Activated CD4-positive, alpha-beta T cell treated with anti-CD3 and anti-CD28 coated beads, Interleukin-2, amount 50 U/mL, for 16 hours (primary cell): ENCODE measurements around the gene TDO2.
"Not testable (repeated sequence)": the region's sequence is repeated elsewhere in the genome, so short reads cannot be mapped to it uniquely, and the experiment has no call there.

Source experiments
- DNase-seq: peaks from one replicate; pipeline ENCODE4 v3.0.0-alpha.2; 2020

Gene TDO2

DNA sequence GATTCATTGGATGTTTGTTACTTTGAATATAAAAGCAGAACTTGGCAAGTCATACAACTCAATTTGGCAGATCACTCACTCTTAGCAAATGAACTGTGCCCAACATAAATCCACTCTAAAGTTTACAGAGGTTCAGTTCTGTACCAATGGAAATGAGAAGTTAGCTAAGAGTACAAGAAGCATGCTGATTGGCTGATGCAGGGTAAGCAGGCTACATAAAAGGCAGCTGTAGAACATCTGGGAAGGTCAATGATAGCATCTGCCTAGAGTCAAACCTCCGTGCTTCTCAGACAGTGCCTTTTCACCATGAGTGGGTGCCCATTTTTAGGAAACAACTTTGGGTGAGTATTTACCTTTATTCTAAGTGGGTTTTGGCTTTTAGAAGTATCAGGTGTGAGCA lies at the start of gene TDO2:
Gene TDO2, plus strand, starts transcription at position 244 of the 400 bp plus-strand sequence. Its CDS starts 63 bp downstream, at position 307.
- no peak for DNase-seq

DNA sequence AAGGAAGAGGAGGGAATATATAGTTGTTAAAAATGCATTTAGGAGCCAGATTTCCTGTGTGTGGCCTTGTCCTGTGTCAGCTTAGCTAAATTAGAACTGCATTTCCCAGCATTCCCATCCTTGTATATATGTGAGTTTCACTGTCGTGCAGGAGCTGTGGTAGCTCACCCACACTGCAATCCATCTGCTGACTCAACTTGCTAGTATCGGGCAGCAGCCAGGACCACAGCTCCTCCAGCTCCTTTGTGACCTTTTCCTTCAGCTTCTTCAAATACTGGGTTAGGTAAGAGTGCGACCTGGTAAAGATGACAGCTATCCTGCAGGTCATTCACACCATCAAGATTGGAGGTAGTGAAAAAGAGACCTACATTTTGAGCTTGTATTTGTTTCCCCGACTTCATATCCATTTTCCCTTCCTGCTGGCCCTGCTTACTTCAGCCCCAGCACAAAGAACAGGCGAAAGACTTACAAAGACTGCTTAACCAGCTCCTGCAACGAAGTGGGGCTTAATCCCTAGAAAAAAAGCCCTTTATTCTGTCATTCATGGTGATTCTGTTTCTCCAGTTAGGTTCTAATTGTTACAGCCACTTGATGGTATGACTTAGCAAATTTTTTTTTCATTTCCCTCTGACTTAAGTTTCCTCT lies 48.8 kb upstream of the TDO2 start:
- DNase-seq = no peak

DNA sequence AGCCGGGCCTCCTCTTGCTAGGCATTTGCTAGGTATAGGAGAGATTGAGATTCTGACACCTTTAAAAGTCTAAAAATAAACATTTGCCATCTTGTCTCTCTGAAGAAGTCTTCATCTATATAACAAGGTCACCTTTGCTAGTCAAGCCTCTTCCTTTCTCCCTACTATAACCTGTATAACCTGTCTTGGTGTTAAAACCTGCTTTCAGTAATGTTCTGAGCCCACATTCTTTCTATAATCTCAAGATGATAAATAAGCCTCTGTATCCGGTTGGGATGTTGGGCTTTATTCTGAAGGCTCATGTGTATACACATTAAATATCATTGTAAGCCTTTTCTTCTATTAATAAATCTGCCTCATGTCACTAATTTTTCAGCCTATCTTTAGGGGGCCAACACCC lies 47.6 kb upstream of the TDO2 start:
- DNase-seq = no peak

DNA sequence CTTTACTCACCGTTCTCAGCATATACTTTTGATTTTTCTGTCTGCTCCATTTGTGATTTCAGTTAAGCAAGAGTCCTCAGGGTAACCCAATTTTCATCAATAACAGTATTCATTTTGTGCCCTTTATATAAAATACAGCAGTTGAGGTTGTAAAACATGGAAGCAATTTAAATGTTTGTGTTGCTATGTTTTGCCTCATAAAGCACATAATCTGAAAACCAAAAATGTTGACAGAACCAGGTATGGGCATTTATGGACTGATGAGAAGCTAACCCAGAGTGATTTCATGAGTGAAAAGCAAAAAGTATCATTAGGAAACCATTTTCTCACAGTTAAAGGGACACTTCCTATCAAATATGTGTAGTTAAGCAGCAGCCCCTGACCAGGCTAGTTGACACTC lies 37.3 kb upstream of the TDO2 start, which contains the start of gene ASIC5:
Gene ASIC5, minus strand, starts transcription at position 101 of the 400 bp plus-strand sequence. Its CDS starts 51 bp downstream, at position 50.
- DNase-seq = no peak

DNA sequence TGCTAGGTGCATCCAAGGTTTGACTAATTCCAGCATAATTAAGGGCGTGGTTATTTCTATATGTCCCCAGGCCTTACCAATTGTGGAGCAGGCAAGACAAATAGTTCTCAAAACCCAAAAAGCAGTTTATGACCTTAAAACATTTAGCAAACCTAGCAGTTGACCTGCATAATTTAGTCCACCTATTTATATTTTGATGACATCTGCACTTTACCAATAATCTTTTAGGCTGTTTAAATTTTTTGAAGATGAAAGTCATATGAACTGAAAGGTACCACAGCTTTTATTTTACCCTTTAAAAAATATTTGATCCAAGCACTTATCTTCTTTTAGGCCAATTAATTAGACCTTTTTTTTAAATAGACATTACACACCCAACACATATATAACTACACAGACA lies 27.6 kb upstream of the TDO2 start:
- no peak for DNase-seq

DNA sequence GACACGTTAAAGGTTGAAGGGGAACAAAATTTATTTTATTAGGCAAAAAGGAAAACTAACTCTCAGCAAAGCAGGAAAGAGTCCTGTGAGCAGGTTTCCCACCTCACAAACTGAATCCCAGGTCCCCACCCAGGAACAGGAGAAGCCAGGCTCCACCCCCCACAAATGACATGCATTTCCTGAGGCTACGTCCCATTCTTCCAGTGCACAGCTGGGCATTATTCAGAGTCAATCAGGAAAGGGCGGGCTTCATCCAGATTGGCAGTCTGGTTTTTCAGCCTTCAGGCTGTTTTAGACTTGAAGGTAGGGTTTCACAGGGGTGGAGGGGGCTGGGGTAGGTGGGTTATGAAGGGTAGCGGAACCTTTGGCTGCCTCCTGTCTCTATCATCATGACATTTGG lies 25.5 kb upstream of the TDO2 start:
- no peak for DNase-seq

DNA sequence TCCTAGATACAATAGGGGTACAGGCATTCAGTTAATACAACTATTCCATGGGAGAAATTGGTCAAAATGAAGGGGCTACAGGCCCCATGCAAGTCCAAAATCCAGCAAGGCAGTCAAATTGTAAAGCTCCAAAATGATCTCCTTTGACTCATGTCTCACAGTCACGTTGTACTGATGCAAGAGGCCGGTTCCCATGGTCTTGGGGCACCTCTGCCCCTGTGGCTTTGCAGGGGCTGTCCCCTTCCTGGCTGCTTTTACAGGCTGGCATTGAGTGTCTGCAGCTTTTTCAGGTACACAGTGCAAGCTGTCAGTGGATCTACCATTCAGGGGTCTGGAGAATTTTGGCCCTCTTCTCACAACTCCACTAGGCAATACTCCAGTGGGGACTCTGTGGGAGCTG lies 24.9 kb upstream of the TDO2 start:
- no peak for DNase-seq

DNA sequence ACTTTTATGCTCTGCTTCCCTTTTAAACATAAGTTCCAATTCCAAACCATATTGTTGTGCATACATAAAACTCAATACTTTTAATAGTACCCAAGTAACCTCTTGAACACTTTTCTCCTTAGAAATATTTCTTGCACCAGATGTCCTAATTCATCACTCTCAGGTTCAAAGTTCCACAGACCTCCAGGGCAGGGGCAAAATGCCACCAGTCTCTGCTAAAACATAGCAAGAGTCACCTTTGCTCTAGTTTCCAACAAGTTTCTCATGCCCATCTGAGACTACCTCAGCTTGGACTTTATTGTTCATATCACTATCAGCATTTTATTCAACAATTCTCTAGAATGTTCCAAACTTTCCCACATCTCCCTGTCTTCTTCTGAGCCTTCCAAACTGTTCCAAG lies 23.7 kb upstream of the TDO2 start:
- no peak for DNase-seq

DNA sequence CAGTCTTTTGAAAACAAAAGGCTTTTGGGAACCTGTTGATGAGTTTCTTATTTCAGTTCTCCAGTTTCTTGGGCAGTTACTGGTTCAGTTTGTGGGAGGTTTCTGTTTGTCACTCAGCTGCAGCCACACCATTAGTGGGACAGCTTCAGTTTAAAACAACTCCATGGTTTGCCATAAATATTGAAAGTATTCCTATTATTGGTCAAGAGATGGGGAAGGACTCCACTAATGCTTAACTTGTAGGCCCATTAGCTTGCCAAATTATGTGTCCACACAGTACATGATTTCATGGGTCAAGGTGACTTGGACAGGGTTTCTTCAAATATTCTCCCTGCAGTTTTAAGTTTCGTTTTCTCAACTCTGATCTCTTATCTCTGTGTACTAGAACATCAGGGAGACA lies 21.9 kb upstream of the TDO2 start:
- no peak for DNase-seq

DNA sequence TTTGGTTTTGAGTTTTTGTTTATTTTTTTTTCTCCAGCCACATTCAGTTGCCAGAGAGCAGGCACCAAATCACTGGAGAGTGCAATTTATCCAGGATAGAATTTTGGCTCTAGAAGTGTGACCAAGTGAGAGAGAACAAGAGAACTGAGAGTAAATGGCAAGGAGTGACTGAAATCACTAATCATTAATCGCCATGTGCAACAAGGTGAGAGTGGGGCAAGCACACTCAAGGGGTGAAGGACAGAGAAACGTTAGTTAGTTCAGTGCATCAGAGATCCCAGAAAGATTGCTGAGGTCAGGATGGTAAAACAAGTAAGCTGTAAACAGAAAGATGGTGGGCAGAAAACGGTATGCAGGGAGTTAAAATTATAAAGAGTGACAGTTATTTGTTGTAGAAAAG lies 19.6 kb upstream of the TDO2 start:
- DNase-seq = no peak

DNA sequence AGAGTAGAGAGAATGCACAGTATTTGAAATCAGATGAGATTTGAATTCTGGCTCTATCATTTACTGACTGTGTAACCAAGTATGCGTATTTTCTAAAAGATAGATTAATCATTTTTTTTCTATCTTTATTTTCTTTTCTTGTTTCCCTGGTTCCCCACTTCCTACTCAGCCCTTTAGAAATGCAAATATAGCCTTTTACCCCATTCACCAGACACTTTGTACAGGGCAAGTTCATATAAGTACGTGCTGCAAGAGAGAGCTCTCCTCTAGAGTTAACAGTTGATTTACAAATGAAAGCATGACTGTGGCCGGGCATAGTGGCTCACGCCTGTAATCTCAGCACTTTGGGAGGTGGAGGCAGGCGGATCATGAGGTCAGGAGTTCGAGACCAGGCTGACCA lies 17.8 kb upstream of the TDO2 start:
- no peak for DNase-seq

DNA sequence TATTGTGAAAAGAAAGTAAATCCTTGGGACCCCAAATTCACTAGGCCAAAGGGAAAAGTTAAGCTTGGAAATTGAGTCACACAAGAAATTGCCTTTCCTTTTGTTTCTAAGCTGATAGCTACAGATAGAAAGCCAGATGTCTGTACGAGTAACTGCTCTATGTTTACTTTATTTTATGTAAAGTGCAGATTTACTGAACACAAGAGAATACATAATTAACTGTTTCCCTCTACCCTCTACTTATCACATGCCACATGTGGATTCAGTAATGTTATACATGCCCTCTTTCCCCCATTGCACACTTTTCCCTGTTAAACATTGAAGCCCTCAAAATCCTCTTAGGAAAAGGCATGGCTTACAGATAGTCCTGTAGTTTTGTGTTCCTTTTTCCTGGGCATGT lies 16.5 kb upstream of the TDO2 start:
- no peak for DNase-seq

DNA sequence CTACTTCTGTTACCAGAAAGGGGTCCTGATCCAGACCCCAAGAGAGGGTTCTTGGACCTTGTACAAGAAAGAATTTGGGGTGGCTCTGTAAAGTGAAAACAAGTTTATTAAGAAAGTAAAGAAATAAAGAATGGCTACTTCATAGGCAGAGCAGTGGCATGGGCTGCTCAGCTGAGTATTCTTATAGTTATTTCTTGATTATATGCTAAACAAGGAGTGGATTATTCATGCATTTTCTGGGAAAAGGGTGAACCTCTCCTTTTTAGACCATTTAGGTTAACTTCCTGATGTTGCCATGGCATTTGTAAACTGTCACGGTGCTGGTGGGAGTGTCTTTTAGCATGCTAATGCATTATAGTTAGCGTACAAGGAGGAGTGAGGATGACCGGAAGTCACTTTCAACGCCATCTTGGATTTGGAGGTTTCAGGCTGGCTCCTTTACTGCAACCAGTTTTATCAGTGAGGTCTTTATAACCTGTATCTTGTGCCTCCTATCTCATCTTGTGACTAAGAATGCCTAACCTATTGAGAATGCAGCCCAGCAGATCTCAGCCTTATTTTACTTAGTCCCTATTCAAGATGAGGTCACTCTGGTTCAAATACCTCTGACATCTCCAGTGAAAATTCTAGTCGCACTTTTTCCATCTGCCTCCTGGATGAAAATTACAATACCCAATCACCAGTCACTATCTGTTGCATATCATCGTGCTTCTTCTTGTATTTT lies 15.5 kb upstream of the TDO2 start:
- no peak for DNase-seq

DNA sequence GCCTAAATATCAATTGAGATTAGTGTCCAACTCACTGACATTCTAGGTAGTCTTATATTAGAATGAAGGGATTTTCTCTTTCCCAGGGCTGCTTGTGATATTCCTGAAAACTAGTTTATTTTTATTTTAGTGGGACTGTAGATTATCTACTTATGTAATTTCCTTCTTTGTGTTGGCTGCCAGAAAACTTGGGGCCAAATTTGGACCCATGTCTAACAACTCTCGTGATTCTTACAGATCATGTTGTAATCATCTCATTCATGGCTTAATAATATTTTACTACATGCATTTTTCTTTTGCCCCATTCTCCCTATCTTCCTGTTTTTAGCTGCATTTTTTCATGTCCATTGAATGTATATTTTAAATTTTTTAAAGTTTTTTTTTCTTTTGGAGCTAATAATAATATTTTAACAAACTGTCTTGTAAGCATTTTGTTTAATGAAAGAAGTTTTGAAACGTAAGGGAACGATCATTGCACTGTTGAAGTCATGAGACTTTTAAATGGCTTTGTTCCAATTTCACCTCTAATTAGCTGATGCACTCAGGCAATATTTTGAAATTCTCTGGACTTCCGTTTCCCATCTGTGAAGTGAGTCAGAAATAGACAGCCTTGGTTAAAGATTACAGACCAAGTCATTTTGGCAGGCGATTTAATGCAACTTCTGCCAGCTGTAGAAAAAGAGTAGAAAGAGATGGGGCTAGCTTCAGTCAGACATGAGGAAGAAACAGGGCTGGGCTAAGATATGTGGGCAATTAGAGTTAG lies 14.3 kb upstream of the TDO2 start:
- DNase-seq = no peak

DNA sequence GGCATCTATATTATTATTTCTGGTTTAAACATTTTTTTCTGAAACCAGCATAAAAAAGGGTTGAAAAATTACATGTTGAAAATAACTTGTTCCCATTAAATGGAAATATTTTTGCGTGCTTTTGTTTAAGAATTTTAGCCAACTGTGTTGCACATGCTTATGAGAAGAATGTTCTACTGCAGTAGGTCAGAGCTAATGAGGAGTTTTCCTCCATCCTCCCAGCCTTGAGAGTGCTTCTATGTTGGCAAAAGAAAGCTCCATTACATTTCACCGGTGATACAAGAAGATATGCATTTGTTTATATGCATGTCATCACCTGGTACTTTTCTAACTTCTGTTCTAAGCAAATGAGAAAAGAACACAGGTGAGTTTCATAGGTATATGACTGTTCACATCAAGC lies 13.6 kb upstream of the TDO2 start:
- DNase-seq = no peak

DNA sequence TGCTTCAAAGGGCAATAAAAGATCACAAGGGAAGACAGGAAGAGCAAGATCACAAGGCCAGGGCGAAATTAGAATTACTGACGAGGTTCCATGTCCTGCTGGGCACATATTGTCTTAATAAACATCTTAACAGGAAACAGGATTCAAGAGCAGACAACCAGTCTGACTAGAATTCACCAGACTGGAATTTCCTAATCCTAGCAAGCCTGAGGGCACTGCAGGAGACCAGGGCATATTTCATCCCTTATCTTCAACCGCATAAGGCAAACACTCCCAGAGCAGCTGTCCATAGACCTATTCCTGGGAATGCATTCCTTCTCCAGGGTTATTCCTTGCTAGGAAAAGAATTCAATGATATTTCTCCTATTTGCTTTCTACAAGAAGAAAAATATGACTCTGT lies 12.4 kb upstream of the TDO2 start:
- no peak for DNase-seq

DNA sequence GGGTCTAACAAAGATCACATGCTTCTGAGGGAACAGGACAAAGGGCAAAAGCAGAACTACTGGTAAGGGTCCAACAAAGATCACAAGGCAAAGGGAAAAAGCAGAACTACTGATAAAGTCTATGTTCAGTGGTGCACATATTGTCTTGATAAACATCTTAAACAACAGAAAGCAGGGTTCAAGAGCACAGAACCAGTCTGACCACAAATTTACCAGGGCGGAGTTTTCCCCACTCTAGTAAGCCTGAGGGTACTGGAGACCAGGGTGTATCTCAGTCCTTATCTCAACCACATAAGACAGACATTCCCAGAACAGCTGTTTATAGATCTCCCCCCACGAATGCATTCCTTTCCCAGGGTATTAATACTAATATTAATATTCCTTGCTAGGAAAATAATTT lies 5.1 kb upstream of the TDO2 start:
- not testable (repeated sequence) for DNase-seq

DNA sequence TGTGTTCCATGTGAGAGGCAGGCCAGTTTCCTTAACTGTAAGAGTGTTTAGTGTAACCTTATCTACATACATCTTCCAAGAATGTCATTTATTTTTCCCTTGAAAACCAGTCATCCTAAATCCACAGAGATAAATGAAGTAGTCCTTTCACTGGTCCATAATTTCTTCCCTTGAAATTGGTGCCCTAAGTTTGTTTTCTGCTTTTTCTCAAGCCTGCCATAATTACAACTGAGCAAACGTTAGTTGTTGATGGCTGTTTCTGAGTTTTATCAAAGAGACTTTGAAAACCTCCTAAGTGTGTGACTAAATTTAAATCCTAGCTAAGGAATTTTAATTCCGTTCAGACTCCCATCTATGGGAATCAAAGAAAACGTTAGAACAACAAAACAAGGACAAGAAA lies 3.6 kb upstream of the TDO2 start:
- no peak for DNase-seq

DNA sequence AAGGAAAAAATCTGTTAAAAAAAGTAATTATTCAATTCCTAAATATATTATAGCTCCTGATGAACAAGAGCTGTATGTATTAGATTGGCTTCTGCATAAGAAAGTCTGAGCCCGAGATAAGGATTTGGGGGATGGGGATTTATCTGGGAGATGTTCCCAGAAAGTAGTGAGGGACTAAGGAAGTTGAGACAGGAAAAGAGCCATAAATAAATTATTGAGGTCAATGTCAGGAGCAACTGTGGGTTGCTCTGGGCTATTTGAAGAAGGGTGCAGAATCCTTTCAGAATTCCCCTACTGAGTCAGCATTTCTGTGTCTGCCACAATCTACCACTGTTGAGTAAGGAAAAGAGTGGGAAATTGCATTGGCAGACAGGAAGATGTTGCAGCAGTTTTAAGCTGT lies 3.1 kb upstream of the TDO2 start:
- DNase-seq = no peak

DNA sequence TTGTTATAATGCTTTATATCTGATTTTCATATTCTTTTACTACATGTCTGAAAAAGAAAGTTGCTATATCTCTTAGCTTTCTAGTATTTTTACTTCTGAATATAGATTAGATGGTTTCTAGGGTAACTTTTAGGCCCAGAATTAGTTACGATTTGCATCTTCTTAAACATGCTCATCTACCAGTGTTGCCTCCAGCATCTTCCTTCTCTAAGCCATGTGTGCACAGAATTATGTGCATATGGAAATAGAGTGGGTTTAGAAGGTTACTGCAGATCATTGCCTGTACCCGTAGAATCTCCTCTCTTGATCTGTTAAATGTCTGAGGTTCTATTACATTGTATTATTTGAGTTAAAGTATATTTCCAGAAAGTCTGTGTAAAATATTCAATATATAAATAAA lies 2.5 kb upstream of the TDO2 start:
- no peak for DNase-seq

DNA sequence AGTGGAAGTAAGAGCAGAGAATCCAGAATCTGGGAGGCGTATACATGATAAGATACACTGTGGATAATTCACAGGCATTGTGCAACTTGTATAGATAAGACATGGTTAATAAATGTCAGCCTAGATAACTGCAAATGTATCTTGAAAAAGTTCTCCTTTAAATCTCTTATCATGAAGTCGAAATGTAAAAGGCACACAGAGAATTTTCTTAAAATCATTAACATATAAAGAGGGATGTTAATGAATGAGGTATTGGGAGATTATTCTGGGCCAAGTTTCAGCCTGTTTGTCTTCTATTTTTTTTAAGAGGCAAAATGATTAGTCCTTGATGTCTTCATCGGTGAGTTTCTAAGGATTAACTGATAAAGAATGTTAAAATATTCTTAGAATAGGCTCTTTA lies 835 bp downstream of the TDO2 start:
- DNase-seq = no peak

DNA sequence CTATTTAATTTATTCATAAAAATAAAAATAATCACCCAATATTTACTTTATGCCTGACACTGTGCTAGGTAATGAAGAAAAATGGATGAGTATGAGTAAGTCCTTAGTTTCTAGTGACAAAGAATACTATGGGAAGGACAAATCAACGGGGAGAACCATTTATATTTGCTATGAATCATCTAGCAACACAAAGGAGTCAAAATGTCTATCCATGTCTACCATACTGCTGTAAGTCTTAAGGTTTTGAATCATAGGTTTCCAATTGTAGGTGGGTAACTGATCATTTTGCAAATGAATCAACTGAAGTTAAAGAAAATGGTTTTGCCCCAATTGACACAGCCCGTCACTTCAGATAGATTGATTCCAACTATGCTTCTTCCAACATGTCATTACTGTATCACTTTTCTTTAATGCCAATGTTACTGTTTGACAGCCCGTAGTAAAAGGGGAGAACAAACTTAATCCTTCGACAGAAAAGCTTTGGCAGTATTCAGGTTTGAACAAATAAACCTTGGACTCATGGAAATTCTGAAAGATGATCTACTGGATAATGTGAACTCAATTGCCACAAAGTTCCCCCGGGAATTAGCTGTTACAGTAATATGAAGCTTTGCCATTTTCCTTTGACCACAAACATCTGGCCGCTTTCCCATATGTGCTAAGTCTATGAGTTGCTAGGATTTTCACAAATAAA lies 3.2 kb downstream of the TDO2 start:
- DNase-seq = no peak

DNA sequence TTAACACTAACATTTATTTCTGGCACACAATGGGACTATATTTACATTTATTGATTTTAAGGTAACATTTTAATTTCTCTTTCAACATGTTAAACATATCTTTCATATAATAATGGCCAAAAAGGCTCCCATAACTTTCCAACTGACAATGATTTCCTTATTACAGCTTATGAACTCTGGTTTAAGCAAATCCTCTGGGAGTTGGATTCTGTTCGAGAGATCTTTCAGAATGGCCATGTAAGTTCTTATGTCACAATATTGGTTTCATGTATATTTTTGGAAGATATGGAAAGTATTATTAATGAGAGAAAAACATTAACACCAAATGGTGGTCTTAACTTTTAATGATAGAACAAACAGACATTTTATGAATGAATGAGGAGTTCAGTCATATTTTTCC lies 4.1 kb downstream of the TDO2 start:
- DNase-seq = no peak
